Keratinocyte (primary cell): ENCODE measurements around the gene CFAP54. TPM values are rescaled to one million over a fixed set of nuclear protein-coding genes. Genes with fewer than 3 reads are reported as not detected.

Source experiments
- DNase-seq: peaks from one replicate; pipeline ENCODE4 v3.0.0-alpha.2; 2011; ENCODE audit warnings: low read depth, missing footprints, low spot score
- FAIRE-seq: peaks from 2 replicates; lab custom pipeline; 2011; peaks lifted over from hg19 to GRCh38; lab: Jason Lieb, UNC
- H2AFZ ChIP-seq: 2 replicates; pipeline ENCODE4 v1.6.0; 2012; ENCODE audit warnings: low read length, control low read depth, inconsistent platforms; ENCODE audit not compliant: control insufficient read depth
- H3K27ac ChIP-seq: 2 replicates; pipeline ENCODE4 v1.5.1; 2011; ENCODE audit warnings: low read length; ENCODE audit not compliant: control insufficient read depth, insufficient read depth
- H3K27me3 ChIP-seq: 3 replicates; pipeline ENCODE4 v1.6.0; 2011; ENCODE audit warnings: low read length; ENCODE audit not compliant: control insufficient read depth, insufficient read depth; ENCODE audit errors: extremely low read depth
- H3K36me3 ChIP-seq, 2 experiments: 2 replicates in 1 of 2; 3 replicates in 1 of 2; pipeline ENCODE4 v1.5.1; 2011; ENCODE audit warnings: low read length in 2 of 2, mild to moderate bottlenecking in 1 of 2; ENCODE audit not compliant: control insufficient read depth in 2 of 2, insufficient read depth in 2 of 2; ENCODE audit errors: extremely low read depth in 1 of 2
- H3K4me1 ChIP-seq: 3 replicates; pipeline ENCODE4 v1.5.1; 2011; ENCODE audit warnings: low read length; ENCODE audit not compliant: control insufficient read depth, insufficient read depth; ENCODE audit errors: extremely low read depth
- H3K4me2 ChIP-seq: 3 replicates; pipeline ENCODE4 v1.6.0; 2011; ENCODE audit warnings: low read depth, low read length; ENCODE audit not compliant: control insufficient read depth, insufficient read depth; ENCODE audit errors: extremely low read depth
- H3K4me3 ChIP-seq, 3 experiments: fragments of 200-600 bp in 1 of 3; sonication (generic) in 1 of 3; 2 replicates in 2 of 3; 3 replicates in 1 of 3; pipeline ENCODE4 v1.5.1; 2011 to 2016; ENCODE audit warnings: low read length in 3 of 3, mild to moderate bottlenecking in 3 of 3, control low read depth in 2 of 3, inconsistent platforms in 1 of 3, low read depth in 1 of 3, mixed read lengths in 1 of 3, mixed run types in 1 of 3, moderate library complexity in 1 of 3; ENCODE audit not compliant: control insufficient read depth in 2 of 3, insufficient read depth in 2 of 3; ENCODE audit errors: extremely low read depth in 1 of 3
- H3K79me2 ChIP-seq: 2 replicates; pipeline ENCODE4 v1.6.0; 2012; ENCODE audit warnings: low read length; ENCODE audit not compliant: control insufficient read depth, insufficient read depth
- H3K9ac ChIP-seq: 3 replicates; pipeline ENCODE4 v1.6.0; 2011; ENCODE audit warnings: low read length; ENCODE audit not compliant: control insufficient read depth, insufficient read depth; ENCODE audit errors: extremely low read depth
- H3K9me1 ChIP-seq: 3 replicates; pipeline ENCODE4 v1.6.0; 2011; ENCODE audit warnings: low read length; ENCODE audit not compliant: control insufficient read depth, insufficient read depth; ENCODE audit errors: extremely low read depth
- H3K9me3 ChIP-seq: 2 replicates; pipeline ENCODE4 v1.5.1; 2012; ENCODE audit warnings: low read depth, low read length; ENCODE audit not compliant: control insufficient read depth
- H4K20me1 ChIP-seq: 3 replicates; pipeline ENCODE4 v1.6.0; 2011; ENCODE audit warnings: low read length; ENCODE audit not compliant: control insufficient read depth, insufficient read depth; ENCODE audit errors: extremely low read depth
- EZH2 ChIP-seq: IDR thresholded peaks from one replicate; pipeline ENCODE4 v1.6.1; 2012; ENCODE audit warnings: inconsistent platforms, mild to moderate bottlenecking, low read length, moderate library complexity
- dilution Hi-C: fragments of 300-500 bp; cut with MboI; formaldehyde crosslinking; loops from one replicate; pipeline ENCODE4 v1.7.0; 2020; ENCODE audit warnings: low sequenced_read_pairs; ENCODE audit not compliant: extremely low pct_ligation_motif_present
- polyA plus RNA-seq, 5 experiments: library from polyadenylated mRNA; depleted of rRNA in 3 of 5; stranded (reverse) in 3 of 5; stranded (forward) in 1 of 5; unstranded in 1 of 5; fragments of >200 nt; gene quantifications; 1 replicate in 1 of 5; 2 replicates in 3 of 5; 3 replicates in 1 of 5; pipeline versions ENCODE4 v1.2.1 to v1.2.3, GENCODE V29; 2011 to 2012; ENCODE audit warnings: missing spikeins in 2 of 5, low read depth in 1 of 5, low replicate concordance in 1 of 5
- TF ChIP-seq, protein P1 (sequence below), 3 experiments: IDR thresholded peaks in 1 of 3; conservative IDR thresholded peaks in 1 of 3; optimal IDR thresholded peaks in 1 of 3; 2 replicates in 2 of 3; 3 replicates in 1 of 3; pipeline versions ENCODE3 to v1.5.1; 2011; ENCODE audit warnings: low read length in 3 of 3, mild to moderate bottlenecking in 3 of 3, moderate library complexity in 2 of 3, control low read depth in 1 of 3, inconsistent platforms in 1 of 3; ENCODE audit not compliant: insufficient read depth in 2 of 3; ENCODE audit errors: extremely low read depth in 1 of 3

CFAP54 gene
- polyA plus RNA-seq, 1 donor (not counting 4 experiments of a cell fraction or from before 2014, with no cell fraction given), result 1.2 TPM

- Histone ChIP-seq H3K36me3 (no peaks in the 10 kb centered on the region), H4K20me1 (no peaks in the 10 kb centered on the region), H2AFZ (no peak overlapping the region), H3K4me2 (no peak overlapping the region), H3K9me1 (no peaks in the 10 kb centered on the region), H3K4me3 (no peak overlapping the region), H3K27me3 (no peaks in the 10 kb centered on the region), H3K27ac (no peak overlapping the region), H3K4me1 (peaks cover 7% of the 10 kb centered on the region), H3K9me3 (no peaks in the 10 kb centered on the region), H3K9ac (no peak overlapping the region), H3K79me2 (no peaks in the 10 kb centered on the region)
- no peak for TF ChIP-seq EZH2
- TF ChIP-seq, protein P1, sequence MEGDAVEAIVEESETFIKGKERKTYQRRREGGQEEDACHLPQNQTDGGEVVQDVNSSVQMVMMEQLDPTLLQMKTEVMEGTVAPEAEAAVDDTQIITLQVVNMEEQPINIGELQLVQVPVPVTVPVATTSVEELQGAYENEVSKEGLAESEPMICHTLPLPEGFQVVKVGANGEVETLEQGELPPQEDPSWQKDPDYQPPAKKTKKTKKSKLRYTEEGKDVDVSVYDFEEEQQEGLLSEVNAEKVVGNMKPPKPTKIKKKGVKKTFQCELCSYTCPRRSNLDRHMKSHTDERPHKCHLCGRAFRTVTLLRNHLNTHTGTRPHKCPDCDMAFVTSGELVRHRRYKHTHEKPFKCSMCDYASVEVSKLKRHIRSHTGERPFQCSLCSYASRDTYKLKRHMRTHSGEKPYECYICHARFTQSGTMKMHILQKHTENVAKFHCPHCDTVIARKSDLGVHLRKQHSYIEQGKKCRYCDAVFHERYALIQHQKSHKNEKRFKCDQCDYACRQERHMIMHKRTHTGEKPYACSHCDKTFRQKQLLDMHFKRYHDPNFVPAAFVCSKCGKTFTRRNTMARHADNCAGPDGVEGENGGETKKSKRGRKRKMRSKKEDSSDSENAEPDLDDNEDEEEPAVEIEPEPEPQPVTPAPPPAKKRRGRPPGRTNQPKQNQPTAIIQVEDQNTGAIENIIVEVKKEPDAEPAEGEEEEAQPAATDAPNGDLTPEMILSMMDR (optimal IDR thresholded peaks at IDR 0.05 in 1 of 3, IDR thresholded peaks at IDR 0.05 in 1 of 3, conservative IDR thresholded peaks at IDR 0.05 in 1 of 3; ENCODE audit: extremely low read depth in 1 of 3, insufficient read depth in 2 of 3, low read length in 3 of 3), result no peak
- no peak for DNase-seq
- no peak for FAIRE-seq
- dilution Hi-C loops, result no loop called here
Observed at GRCh38 chr12:96510306-96510764, 21.0 kb downstream of the CFAP54 start.

GRCh38 chr12:96513166-96513565 lies 23.8 kb downstream of the CFAP54 start:
- Histone ChIP-seq H3K4me3 (no peak overlapping the region), H3K9me3 (no peaks in the 10 kb centered on the region), H3K27me3 (no peaks in the 10 kb centered on the region), H3K79me2 (no peaks in the 10 kb centered on the region), H3K27ac (no peak overlapping the region), H3K9ac (no peak overlapping the region), H2AFZ (no peak overlapping the region), H3K9me1 (no peaks in the 10 kb centered on the region), H3K4me1 (peaks cover 10% of the 10 kb centered on the region), H3K36me3 (no peaks in the 10 kb centered on the region), H4K20me1 (no peaks in the 10 kb centered on the region), H3K4me2 (no peak overlapping the region)
- dilution Hi-C loops, result no loop called here
- TF ChIP-seq EZH2, result no peak
- TF ChIP-seq, protein P1 (optimal IDR thresholded peaks at IDR 0.05 in 1 of 3, IDR thresholded peaks at IDR 0.05 in 1 of 3, conservative IDR thresholded peaks at IDR 0.05 in 1 of 3; ENCODE audit: extremely low read depth in 1 of 3, insufficient read depth in 2 of 3, low read length in 3 of 3), result no peak
- DNase-seq (no peak), FAIRE-seq (no peak)
